ENCODE measurements around the gene KRTAP5-7. TPM values are rescaled to one million over a fixed set of nuclear protein-coding genes. Genes with fewer than 3 reads are reported as not detected.
A peak's percentile ranks its signal among the peaks of the same experiment; 100 is the strongest.
"Not testable (repeated sequence)": the region's sequence is repeated elsewhere in the genome, so short reads cannot be mapped to it uniquely, and the experiment has no call there.

The KRTAP5-7 gene, protein sequence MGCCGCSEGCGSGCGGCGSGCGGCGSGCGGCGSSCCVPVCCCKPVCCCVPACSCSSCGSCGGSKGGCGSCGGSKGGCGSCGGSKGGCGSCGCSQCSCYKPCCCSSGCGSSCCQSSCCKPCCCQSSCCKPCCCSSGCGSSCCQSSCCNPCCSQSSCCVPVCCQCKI
- not detected in 2 replicates for total RNA-seq (2014; rRNA removed; shearing (Covaris generic); ENCODE audit: low replicate concordance)

DNA sequence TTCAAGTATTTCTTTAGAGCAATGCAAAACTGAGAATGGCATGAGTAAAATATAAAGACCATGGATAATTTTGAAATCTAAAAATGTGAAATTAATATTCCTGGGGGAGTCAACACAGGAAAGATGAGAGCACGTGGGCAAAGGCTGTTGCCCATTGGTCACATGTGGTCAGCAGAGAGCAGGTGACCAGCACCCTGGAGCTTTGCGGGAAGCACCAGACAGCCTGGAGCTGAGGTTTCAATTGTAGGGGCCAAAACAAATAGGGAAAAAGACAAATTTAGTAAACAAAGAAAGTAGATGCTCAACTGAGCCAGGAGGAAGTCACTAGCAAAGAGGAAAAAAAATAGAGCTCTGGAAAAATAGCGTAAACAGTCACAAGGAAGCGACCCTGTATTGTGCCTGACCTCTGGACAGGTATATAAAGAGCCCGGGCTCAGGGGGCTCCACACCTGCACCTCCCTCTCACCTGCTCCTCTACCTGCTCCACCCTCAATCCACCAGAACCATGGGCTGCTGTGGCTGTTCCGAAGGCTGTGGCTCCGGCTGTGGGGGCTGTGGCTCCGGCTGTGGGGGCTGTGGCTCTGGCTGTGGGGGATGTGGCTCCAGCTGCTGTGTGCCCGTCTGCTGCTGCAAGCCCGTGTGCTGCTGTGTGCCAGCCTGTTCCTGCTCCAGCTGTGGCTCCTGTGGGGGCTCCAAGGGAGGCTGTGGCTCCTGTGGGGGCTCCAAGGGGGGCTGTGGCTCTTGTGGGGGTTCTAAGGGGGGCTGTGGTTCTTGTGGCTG is at the start of gene KRTAP5-7:
TSS of gene KRTAP5-7 (plus strand) at position 472 of the 780 bp plus-strand sequence. CDS start at position 506, 34 bp downstream.
- DNase-seq (ENCODE audit: low read depth); in situ Hi-C loops (cut with HindIII; ENCODE audit: low pct_unique_long_range_greater_than_20kb, low sequenced_read_pairs): not testable (repeated sequence)

DNA sequence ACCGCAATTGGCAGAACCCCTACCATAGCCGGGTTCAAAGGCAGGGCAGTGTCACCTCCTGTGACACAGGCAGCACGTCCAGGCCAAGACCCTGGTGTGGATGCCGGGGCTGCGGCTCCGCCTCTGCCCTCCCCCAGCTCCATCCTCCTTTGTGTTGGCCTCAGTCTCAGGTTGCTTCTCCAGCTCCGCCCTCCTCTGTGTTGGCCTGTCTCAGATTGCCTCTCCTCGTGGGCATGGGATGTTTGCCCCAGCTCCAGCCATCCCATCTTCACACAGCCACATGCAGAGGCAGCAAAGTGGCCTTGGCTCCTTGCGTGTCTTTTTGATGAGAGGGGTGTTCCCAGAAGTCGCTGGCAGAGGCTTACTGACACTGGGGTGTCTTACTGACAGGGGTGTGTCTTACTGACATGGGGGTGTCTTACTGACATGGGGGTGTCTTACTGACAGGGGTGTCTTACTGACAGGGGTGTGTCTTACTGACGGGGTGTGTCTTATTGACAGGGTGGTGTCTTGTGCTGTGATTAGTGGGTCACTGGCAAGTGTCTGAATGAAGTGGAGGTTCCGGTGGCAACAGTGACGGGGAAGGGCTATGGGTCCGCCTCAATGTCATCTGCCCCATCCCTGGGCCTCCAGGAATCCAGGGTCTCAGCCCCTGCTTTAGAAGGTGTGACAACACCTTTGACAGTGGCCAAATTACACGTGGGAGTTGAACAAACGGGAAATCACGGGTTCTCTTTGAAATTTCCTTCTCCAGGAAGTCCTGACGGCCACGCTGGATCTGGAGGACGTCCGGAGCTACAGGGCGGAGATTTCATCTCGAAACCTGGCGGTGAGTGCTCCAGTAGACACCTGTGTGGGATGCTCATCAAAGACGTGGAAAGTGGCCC is 49.2 kb upstream of the KRTAP5-7 start:
- in situ Hi-C loops (cut with HindIII; ENCODE audit: low pct_unique_long_range_greater_than_20kb, low sequenced_read_pairs): no loop called here
- no peak for DNase-seq (ENCODE audit: low read depth)

DNA sequence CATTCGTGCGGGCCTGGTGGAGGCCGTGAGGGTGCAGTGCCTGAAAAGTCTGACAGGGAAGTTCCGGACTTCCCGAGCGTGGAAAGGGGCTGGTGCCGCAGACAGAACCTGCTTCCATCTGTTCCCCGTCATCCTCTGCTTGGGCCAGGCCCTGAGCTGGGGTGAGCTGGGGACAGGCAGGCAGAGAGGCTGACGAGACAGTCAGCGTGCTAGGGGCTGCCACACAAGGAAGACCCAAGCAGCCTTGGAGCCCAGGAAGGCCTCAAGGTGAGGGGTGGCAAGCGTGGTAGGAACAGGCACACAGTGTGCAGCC is 48.6 kb upstream of the KRTAP5-7 start:
- no peak for DNase-seq (ENCODE audit: low read depth)
- in situ Hi-C loops (cut with HindIII; ENCODE audit: low pct_unique_long_range_greater_than_20kb, low sequenced_read_pairs): no loop called here

DNA sequence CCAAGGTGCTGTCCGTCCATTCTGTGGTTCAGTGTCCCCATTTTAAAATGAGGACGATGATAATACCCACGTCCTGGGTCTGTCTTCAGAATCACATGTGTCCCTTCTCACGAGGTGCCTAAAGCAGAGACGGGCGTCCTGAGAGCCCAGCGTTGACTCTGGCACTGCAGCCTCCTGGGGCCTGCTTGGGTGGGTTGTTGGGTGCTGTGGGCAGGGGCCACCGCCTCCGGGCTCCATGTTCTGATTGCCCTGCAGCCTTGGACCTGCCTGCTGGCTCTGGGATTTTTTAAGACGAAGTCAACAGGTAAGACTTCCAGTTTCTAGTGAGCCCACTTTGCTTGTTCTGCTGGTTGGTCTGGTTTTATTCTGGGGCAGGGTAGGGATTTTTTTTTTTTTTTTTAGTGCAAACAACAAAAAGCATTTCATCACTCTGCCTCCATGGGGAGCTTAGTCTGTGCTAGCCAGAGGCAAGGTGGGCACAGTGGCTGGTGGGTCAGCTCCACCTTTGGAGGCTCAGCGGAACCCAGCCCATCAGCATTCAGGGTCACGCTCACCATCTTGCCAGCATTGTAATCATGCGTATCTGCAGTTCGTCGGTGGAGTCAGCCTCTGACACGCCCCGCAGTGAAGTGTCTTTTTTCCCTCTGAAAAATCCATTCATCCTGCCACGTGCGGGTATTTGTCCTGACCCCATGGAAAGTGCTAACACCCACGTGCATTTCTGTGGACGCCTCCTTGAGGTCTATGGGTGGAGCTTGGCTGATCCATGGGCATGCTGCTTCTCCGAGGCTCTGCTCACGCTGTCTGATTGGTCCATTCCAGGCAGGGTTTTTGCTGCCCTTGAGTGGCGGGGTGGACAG is 45.7 kb upstream of the KRTAP5-7 start:
- in situ Hi-C loops (cut with HindIII; ENCODE audit: low pct_unique_long_range_greater_than_20kb, low sequenced_read_pairs): no loop called here

GRCh38 chr11:71482216-71482615 is 44.9 kb upstream of the KRTAP5-7 start:
- in situ Hi-C loops (cut with HindIII; ENCODE audit: low pct_unique_long_range_greater_than_20kb, low sequenced_read_pairs): no loop called here
- no peak for DNase-seq (ENCODE audit: low read depth)

More for the DNA sequence above, 45.7 kb upstream of the KRTAP5-7 start:
- no peak for DNase-seq (ENCODE audit: low read depth)

DNA sequence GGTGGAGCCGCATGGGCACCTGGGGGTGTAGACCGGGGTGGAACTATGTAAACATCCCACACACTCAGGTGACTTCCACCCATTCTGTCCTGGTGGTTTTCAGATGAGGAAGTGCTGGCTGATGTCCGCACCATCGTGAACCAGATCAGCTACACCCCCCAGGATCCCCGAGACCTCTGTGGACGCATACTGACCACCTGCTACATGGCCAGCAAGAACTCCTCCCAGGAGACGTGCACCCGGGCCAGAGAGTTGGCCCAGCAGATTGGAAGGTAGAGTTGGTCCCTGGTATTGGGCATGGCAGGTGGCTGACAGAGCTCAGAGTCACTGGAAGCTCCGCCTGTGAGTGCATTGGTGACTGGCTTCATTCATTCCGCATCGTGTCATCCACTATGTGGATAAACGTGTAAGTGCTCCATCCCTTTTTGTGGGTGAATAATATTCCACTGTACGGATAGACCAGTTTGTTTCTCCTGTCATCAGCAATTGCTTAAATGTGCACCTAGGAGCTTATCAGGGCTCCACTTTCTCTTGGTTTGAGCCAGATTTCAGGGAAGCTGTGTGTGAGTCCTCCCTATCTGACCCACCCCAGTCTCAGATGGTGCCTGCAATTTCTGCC is 44.2 kb upstream of the KRTAP5-7 start:
- no peak for DNase-seq (ENCODE audit: low read depth)
- in situ Hi-C loops (cut with HindIII; ENCODE audit: low pct_unique_long_range_greater_than_20kb, low sequenced_read_pairs): no loop called here

DNA sequence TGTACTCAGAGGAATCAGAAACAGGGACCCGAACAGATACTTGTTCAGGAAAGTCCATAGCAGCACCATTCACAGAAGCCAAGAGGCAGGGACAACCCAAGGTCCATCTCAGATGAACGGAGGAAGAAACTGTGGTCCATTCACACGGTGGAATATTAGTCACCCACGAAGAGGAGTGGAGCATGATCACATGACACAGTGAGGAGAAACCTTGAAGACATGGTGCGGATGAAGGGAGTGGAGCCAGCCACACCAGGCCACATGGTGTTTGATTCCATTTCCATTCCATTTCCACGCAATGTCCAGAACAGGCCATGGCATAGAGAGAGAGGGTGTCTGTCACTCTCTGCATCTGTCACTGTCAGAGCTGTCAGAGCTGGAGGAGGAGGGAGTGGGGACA is 43.4 kb upstream of the KRTAP5-7 start:
- in situ Hi-C loops (cut with HindIII; ENCODE audit: low pct_unique_long_range_greater_than_20kb, low sequenced_read_pairs): no loop called here
- no peak for DNase-seq (ENCODE audit: low read depth)

- no peak for DNase-seq (ENCODE audit: low read depth)
- in situ Hi-C loops (cut with HindIII; ENCODE audit: low pct_unique_long_range_greater_than_20kb, low sequenced_read_pairs): no loop called here
Observed at GRCh38 chr11:71484248-71485062, 42.6 kb upstream of the KRTAP5-7 start.

GRCh38 chr11:71485063-71485399 is 42.0 kb upstream of the KRTAP5-7 start:
- in situ Hi-C loops (cut with HindIII; ENCODE audit: low pct_unique_long_range_greater_than_20kb, low sequenced_read_pairs): no loop called here
- DNase-seq (ENCODE audit: low read depth): no peak

- in situ Hi-C loops (cut with HindIII; ENCODE audit: low pct_unique_long_range_greater_than_20kb, low sequenced_read_pairs): no loop called here
- no peak for DNase-seq (ENCODE audit: low read depth)
Observed at GRCh38 chr11:71485466-71485865, 41.6 kb upstream of the KRTAP5-7 start.

GRCh38 chr11:71486320-71486719 is 40.7 kb upstream of the KRTAP5-7 start:
- DNase-seq (ENCODE audit: low read depth): no peak
- in situ Hi-C loops (cut with HindIII; ENCODE audit: low pct_unique_long_range_greater_than_20kb, low sequenced_read_pairs): no loop called here

GRCh38 chr11:71488681-71489270 is 38.3 kb upstream of the KRTAP5-7 start:
- in situ Hi-C loops (cut with HindIII; ENCODE audit: low pct_unique_long_range_greater_than_20kb, low sequenced_read_pairs): no loop called here
- DNase-seq (ENCODE audit: low read depth): peak; percentile 65

GRCh38 chr11:71489311-71490043 is 37.6 kb upstream of the KRTAP5-7 start:
- DNase-seq (ENCODE audit: low read depth): peak; percentile 52
- in situ Hi-C loops (cut with HindIII; ENCODE audit: low pct_unique_long_range_greater_than_20kb, low sequenced_read_pairs): no loop called here

GRCh38 chr11:71490044-71490730 is 36.9 kb upstream of the KRTAP5-7 start:
- DNase-seq (ENCODE audit: low read depth): no peak
- in situ Hi-C loops (cut with HindIII; ENCODE audit: low pct_unique_long_range_greater_than_20kb, low sequenced_read_pairs): no loop called here

- DNase-seq (ENCODE audit: low read depth): no peak
- in situ Hi-C loops (cut with HindIII; ENCODE audit: low pct_unique_long_range_greater_than_20kb, low sequenced_read_pairs): no loop called here
Observed at GRCh38 chr11:71490731-71491390, 36.2 kb upstream of the KRTAP5-7 start.

Measured in Caki2 (cell line).